MM.1S (cell line): ENCODE measurements around the gene PCED1B.

Experiments used
- DNase-seq: peaks from one replicate; pipeline ENCODE4 v3.0.0-alpha.2; 2015
- H2AFZ ChIP-seq: fragments of 300-600 bp; sonication (generic); 2 replicates; pipeline ENCODE4 v1.6.0; 2016; ENCODE audit warnings: antibody characterized with exemption, low read length
- H3F3A ChIP-seq: fragments of 300-600 bp; sonication (generic); 2 replicates; pipeline ENCODE4 v1.6.1; 2016; ENCODE audit warnings: mild to moderate bottlenecking, antibody characterized with exemption, low read length, moderate library complexity, mixed read lengths; ENCODE audit not compliant: insufficient read depth
- H3K27ac ChIP-seq: fragments of 300-600 bp; sonication (generic); 2 replicates; pipeline ENCODE4 v1.5.1; 2016; ENCODE audit warnings: mild to moderate bottlenecking, low read length
- H3K27me3 ChIP-seq: fragments of 300-600 bp; sonication (generic); replicated peaks from 2 replicates; pipeline ENCODE4 v1.6.0; 2016; ENCODE audit warnings: low read length; ENCODE audit not compliant: insufficient read depth
- H3K36me3 ChIP-seq: fragments of 300-600 bp; sonication (generic); replicated peaks from 2 replicates; pipeline ENCODE4 v1.6.1; 2016; ENCODE audit warnings: mild to moderate bottlenecking, low read length, mixed read lengths; ENCODE audit not compliant: insufficient read depth
- H3K4me1 ChIP-seq: fragments of 300-600 bp; sonication (generic); 2 replicates; pipeline ENCODE4 v1.6.1; 2016; ENCODE audit warnings: low read length, mixed read lengths
- H3K4me2 ChIP-seq: fragments of 300-600 bp; sonication (generic); 2 replicates; pipeline ENCODE4 v1.6.0; 2016; ENCODE audit warnings: low read depth, low read length
- H3K4me3 ChIP-seq: fragments of 300-600 bp; sonication (generic); 2 replicates; pipeline ENCODE4 v1.5.1; 2016; ENCODE audit warnings: low read length, mixed read lengths
- H3K79me2 ChIP-seq: fragments of 300-600 bp; sonication (generic); 2 replicates; pipeline ENCODE4 v1.6.1; 2016; ENCODE audit warnings: mixed run types, low read length, mixed read lengths
- H3K9ac ChIP-seq: fragments of 300-600 bp; sonication (generic); 2 replicates; pipeline ENCODE4 v1.6.1; 2016; ENCODE audit warnings: low read length, mixed read lengths
- H3K9me2 ChIP-seq: fragments of 300-600 bp; sonication (generic); replicated peaks from 2 replicates; pipeline ENCODE4 v1.6.1; 2016; ENCODE audit warnings: mild to moderate bottlenecking, low read length, mixed read lengths; ENCODE audit not compliant: insufficient read depth
- H3K9me3 ChIP-seq: fragments of 300-600 bp; sonication (generic); replicated peaks from 2 replicates; pipeline ENCODE4 v1.6.1; 2016; ENCODE audit warnings: mild to moderate bottlenecking, low read length, mixed read lengths; ENCODE audit not compliant: insufficient read depth
- H4K20me1 ChIP-seq: fragments of 300-600 bp; sonication (generic); 2 replicates; pipeline ENCODE4 v1.6.1; 2016; ENCODE audit warnings: mild to moderate bottlenecking, low read length, moderate library complexity, mixed read lengths; ENCODE audit not compliant: insufficient read depth
- EZH2 ChIP-seq: fragments of 300-600 bp; sonication (generic); optimal IDR thresholded peaks from 2 replicates; pipeline ENCODE3; 2017; ENCODE audit warnings: low read depth, mild to moderate bottlenecking, antibody characterized with exemption, low read length, mixed read lengths
- EZH2phosphoT487 ChIP-seq: fragments of 300-600 bp; sonication (generic); IDR thresholded peaks from 2 replicates; pipeline ENCODE4 v1.6.1; 2018; ENCODE audit warnings: antibody characterized with exemption, low read length
- TF ChIP-seq, protein P1 (sequence below): fragments of 300-600 bp; sonication (generic); IDR thresholded peaks from 2 replicates; pipeline ENCODE4 v1.5.1; 2016; ENCODE audit warnings: antibody characterized with exemption, low read length, mixed read lengths

PCED1B gene

DNA sequence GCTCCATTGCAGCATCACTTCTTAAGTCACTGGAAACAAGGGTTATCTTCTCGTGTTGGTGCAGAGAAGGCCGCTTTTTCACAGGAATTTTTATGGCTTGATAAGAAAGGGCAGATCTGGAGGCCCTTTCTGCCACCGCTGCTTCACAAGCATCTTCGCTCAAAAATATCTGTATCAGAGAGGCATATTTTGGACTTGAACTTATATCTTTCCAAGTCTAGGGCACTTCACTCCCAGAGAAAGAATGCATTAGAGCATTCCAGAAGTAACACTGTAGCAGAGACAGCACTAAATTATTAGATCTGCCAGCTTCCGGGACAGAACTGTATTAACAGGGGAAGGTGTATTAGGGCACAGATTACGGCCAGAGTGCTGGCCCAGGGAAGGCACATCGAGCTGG lies 152.0 kb downstream of the PCED1B start:
- H3K27me3 ChIP-seq: no peaks in the 10 kb centered on the region
- no peak overlapping the region for H3K9ac ChIP-seq
- H3K9me3 ChIP-seq: no peaks in the 10 kb centered on the region
- no peak overlapping the region for H3K4me3 ChIP-seq
- no peaks in the 10 kb centered on the region for H3K4me1 ChIP-seq
- no peak overlapping the region for H2AFZ ChIP-seq
- H3K4me2 ChIP-seq: no peak overlapping the region
- H3K9me2 ChIP-seq: no peaks in the 10 kb centered on the region
- no peaks in the 10 kb centered on the region for H3F3A ChIP-seq
- H3K36me3 ChIP-seq: no peaks in the 10 kb centered on the region
- no peak overlapping the region for H3K27ac ChIP-seq
- no peaks in the 10 kb centered on the region for H3K79me2 ChIP-seq
- no peak for DNase-seq
- TF ChIP-seq EZH2 (no peak), EZH2phosphoT487 (no peak)
- TF ChIP-seq, protein P1, sequence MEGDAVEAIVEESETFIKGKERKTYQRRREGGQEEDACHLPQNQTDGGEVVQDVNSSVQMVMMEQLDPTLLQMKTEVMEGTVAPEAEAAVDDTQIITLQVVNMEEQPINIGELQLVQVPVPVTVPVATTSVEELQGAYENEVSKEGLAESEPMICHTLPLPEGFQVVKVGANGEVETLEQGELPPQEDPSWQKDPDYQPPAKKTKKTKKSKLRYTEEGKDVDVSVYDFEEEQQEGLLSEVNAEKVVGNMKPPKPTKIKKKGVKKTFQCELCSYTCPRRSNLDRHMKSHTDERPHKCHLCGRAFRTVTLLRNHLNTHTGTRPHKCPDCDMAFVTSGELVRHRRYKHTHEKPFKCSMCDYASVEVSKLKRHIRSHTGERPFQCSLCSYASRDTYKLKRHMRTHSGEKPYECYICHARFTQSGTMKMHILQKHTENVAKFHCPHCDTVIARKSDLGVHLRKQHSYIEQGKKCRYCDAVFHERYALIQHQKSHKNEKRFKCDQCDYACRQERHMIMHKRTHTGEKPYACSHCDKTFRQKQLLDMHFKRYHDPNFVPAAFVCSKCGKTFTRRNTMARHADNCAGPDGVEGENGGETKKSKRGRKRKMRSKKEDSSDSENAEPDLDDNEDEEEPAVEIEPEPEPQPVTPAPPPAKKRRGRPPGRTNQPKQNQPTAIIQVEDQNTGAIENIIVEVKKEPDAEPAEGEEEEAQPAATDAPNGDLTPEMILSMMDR: no peak
- no peaks in the 10 kb centered on the region for H4K20me1 ChIP-seq

DNA sequence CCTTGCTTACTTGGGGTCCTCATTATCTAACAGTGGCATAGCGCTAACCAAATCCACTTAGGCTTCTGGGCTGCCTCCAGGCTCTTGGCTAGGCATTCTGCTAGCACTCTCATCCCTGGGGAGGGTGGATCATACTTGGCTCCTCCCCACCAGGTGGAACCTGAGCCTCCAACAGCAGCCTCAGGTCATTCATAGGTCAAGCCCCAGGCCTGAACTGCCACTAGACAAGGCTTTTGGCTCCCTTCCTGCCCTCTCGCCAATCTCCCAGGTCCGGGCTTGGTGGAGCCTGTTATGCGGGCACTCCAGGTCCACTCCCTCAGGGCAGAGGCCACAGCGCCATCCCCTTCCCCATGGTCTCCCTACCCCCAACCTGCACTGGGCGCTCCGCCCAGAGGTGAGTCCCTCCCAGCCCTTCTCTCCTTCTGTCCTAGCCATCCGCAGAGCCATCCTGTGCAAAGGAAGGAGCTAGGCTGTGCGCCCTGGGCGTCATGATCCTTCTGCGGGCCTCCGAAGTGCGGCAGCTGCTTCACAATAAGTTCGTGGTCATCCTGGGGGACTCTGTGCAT lies 155.2 kb downstream of the PCED1B start:
- Histone ChIP-seq H2AFZ (no peak overlapping the region), H3K4me2 (no peak overlapping the region), H3K79me2 (no peaks in the 10 kb centered on the region), H4K20me1 (no peaks in the 10 kb centered on the region), H3K36me3 (no peaks in the 10 kb centered on the region), H3K9me2 (no peaks in the 10 kb centered on the region), H3K9me3 (no peaks in the 10 kb centered on the region), H3K4me1 (no peaks in the 10 kb centered on the region), H3K9ac (no peak overlapping the region), H3K27ac (no peak overlapping the region), H3K4me3 (no peak overlapping the region), H3F3A (no peaks in the 10 kb centered on the region), H3K27me3 (no peaks in the 10 kb centered on the region)
- DNase-seq: no peak
- no peak for TF ChIP-seq EZH2phosphoT487
- no peak for TF ChIP-seq EZH2
- TF ChIP-seq, protein P1: no peak

DNA sequence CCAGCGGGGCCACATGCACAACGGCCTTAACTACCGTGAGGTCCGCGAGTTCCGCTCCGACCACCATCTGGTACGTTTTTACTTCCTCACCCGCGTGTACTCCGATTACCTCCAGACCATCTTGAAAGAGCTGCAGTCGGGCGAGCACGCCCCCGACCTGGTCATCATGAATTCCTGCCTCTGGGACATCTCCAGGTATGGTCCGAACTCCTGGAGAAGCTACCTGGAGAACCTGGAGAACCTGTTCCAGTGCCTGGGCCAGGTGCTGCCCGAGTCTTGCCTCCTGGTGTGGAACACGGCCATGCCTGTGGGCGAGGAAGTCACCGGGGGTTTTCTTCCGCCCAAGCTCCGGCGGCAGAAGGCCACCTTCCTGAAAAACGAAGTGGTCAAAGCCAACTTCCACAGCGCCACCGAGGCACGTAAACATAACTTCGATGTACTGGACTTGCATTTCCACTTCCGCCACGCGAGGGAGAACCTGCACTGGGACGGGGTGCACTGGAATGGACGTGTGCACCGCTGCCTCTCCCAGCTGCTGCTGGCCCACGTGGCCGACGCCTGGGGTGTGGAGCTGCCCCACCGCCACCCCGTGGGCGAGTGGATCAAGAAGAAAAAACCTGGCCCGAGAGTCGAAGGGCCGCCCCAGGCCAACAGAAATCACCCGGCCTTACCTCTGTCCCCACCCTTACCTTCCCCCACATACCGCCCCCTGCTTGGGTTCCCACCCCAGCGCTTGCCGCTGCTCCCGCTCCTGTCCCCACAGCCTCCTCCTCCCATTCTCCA lies 156.0 kb downstream of the PCED1B start:
- Histone ChIP-seq H3K4me1 (no peaks in the 10 kb centered on the region), H2AFZ (no peak overlapping the region), H3K9ac (no peak overlapping the region), H3K4me2 (no peak overlapping the region), H3K4me3 (no peak overlapping the region), H3K79me2 (no peaks in the 10 kb centered on the region), H4K20me1 (no peaks in the 10 kb centered on the region), H3F3A (no peaks in the 10 kb centered on the region), H3K27me3 (no peaks in the 10 kb centered on the region), H3K9me3 (no peaks in the 10 kb centered on the region), H3K36me3 (no peaks in the 10 kb centered on the region), H3K9me2 (no peaks in the 10 kb centered on the region), H3K27ac (no peak overlapping the region)
- TF ChIP-seq, protein P1: no peak
- no peak for TF ChIP-seq EZH2phosphoT487
- TF ChIP-seq EZH2: no peak
- no peak for DNase-seq
